GM23338 (cell line): ENCODE data around the gene NSG2.

Source experiments
- EZH2 ChIP-seq: fragments of 200-600 bp; sonication (generic); IDR thresholded peaks from one replicate; pipeline ENCODE4 v1.8.0; 2017; ENCODE audit warnings: antibody characterized with exemption, mild to moderate bottlenecking, low read depth; ENCODE audit not compliant: unreplicated experiment
- POLR2AphosphoS5 ChIP-seq: IDR thresholded peaks from 2 replicates; pipeline ENCODE4 v1.6.1; 2016; ENCODE audit warnings: antibody characterized with exemption, low read depth
- TF ChIP-seq, protein P1 (sequence below), 2 experiments: fragments of 200-600 bp in 1 of 2; sonication (generic) in 1 of 2; conservative IDR thresholded peaks; 2 replicates each; pipeline versions ENCODE4 v1.5.1 to v1.6.1; 2016 to 2017; ENCODE audit warnings: antibody characterized with exemption in 2 of 2, low read depth in 2 of 2, mild to moderate bottlenecking in 2 of 2, moderate library complexity in 1 of 2
- TF ChIP-seq, protein P2 (sequence below): IDR thresholded peaks from 2 replicates; pipeline ENCODE4 v1.6.1; 2016; ENCODE audit warnings: antibody characterized with exemption

GRCh38 chr5:173997331-173997730 lies 48.2 kb upstream of the NSG2 start:
- TF ChIP-seq, protein P1, sequence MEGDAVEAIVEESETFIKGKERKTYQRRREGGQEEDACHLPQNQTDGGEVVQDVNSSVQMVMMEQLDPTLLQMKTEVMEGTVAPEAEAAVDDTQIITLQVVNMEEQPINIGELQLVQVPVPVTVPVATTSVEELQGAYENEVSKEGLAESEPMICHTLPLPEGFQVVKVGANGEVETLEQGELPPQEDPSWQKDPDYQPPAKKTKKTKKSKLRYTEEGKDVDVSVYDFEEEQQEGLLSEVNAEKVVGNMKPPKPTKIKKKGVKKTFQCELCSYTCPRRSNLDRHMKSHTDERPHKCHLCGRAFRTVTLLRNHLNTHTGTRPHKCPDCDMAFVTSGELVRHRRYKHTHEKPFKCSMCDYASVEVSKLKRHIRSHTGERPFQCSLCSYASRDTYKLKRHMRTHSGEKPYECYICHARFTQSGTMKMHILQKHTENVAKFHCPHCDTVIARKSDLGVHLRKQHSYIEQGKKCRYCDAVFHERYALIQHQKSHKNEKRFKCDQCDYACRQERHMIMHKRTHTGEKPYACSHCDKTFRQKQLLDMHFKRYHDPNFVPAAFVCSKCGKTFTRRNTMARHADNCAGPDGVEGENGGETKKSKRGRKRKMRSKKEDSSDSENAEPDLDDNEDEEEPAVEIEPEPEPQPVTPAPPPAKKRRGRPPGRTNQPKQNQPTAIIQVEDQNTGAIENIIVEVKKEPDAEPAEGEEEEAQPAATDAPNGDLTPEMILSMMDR (conservative IDR thresholded peaks at IDR 0.05; ENCODE audit: low read depth in 2 of 2) = no peak
- TF ChIP-seq POLR2AphosphoS5 (no peak), EZH2 (no peak)
- TF ChIP-seq, protein P2, sequence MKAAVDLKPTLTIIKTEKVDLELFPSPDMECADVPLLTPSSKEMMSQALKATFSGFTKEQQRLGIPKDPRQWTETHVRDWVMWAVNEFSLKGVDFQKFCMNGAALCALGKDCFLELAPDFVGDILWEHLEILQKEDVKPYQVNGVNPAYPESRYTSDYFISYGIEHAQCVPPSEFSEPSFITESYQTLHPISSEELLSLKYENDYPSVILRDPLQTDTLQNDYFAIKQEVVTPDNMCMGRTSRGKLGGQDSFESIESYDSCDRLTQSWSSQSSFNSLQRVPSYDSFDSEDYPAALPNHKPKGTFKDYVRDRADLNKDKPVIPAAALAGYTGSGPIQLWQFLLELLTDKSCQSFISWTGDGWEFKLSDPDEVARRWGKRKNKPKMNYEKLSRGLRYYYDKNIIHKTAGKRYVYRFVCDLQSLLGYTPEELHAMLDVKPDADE = no peak
